NCI-H2227 (cell line): ENCODE data around the gene COL5A1.
"Not testable (repeated sequence)": the region's sequence is repeated elsewhere in the genome, so short reads cannot be mapped to it uniquely, and the experiment has no call there.

Source experiments
- DNase-seq: peaks from one replicate; lab custom pipeline; 2025; ENCODE audit not compliant: unreplicated experiment; lab: John Stamatoyannopoulos, UW

The COL5A1 gene

GRCh38 chr9:134847752-134848432, 206.3 kb downstream of the COL5A1 start:
- no peak for DNase-seq

GRCh38 chr9:134848504-134848903, 206.9 kb downstream of the COL5A1 start:
- DNase-seq: no peak

- no peak for DNase-seq
Observed at GRCh38 chr9:134850611-134851010, 209.0 kb downstream of the COL5A1 start.

GRCh38 chr9:134851020-134851419, 209.4 kb downstream of the COL5A1 start:
- DNase-seq: no peak

- no peak for DNase-seq
Observed at GRCh38 chr9:134852906-134853654, 211.5 kb downstream of the COL5A1 start.

GRCh38 chr9:134853893-134854292, 212.3 kb downstream of the COL5A1 start:
- no peak for DNase-seq

GRCh38 chr9:134854541-134854981, 213.0 kb downstream of the COL5A1 start:
- DNase-seq: no peak

GRCh38 chr9:134855231-134855899, 213.8 kb downstream of the COL5A1 start:
- no peak for DNase-seq

- DNase-seq: no peak
Observed at GRCh38 chr9:134855900-134856377, 214.3 kb downstream of the COL5A1 start.

- DNase-seq: not testable (repeated sequence)
Observed at GRCh38 chr9:134857451-134857850, 215.8 kb downstream of the COL5A1 start.

GRCh38 chr9:134858051-134858841, 216.6 kb downstream of the COL5A1 start:
- DNase-seq: no peak

- DNase-seq: no peak
Observed at GRCh38 chr9:134860510-134860909, 218.9 kb downstream of the COL5A1 start.

GRCh38 chr9:134861595-134862334, 220.2 kb downstream of the COL5A1 start:
- no peak for DNase-seq

- DNase-seq: no peak
Observed at GRCh38 chr9:134863306-134863902, 221.8 kb downstream of the COL5A1 start.

GRCh38 chr9:134863941-134864820, 222.6 kb downstream of the COL5A1 start:
- DNase-seq: no peak

GRCh38 chr9:134864821-134865190, 223.2 kb downstream of the COL5A1 start:
- no peak for DNase-seq

- DNase-seq: no peak
Observed at GRCh38 chr9:134867917-134868750, 226.5 kb downstream of the COL5A1 start.
